Parietal lobe (tissue), 2 donors: ENCODE measurements around the gene TIMM17A. TPM values are rescaled to one million over a fixed set of nuclear protein-coding genes. Genes with fewer than 3 reads are reported as not detected.

ENCODE experiments used
- small RNA-seq: library from RNA; depleted of rRNA; stranded (forward); fragments of <200 nt; gene quantifications from one replicate; pipeline ENCODE3, GENCODE V24; 2014; ENCODE audit warnings: low replicate concordance
- total RNA-seq: library from RNA; depleted of rRNA; stranded (reverse); fragments of >200 nt; gene quantifications from one replicate; pipeline ENCODE4 v1.2.3, GENCODE V29; 2014

Gene TIMM17A
- 41.3 TPM for total RNA-seq

DNA sequence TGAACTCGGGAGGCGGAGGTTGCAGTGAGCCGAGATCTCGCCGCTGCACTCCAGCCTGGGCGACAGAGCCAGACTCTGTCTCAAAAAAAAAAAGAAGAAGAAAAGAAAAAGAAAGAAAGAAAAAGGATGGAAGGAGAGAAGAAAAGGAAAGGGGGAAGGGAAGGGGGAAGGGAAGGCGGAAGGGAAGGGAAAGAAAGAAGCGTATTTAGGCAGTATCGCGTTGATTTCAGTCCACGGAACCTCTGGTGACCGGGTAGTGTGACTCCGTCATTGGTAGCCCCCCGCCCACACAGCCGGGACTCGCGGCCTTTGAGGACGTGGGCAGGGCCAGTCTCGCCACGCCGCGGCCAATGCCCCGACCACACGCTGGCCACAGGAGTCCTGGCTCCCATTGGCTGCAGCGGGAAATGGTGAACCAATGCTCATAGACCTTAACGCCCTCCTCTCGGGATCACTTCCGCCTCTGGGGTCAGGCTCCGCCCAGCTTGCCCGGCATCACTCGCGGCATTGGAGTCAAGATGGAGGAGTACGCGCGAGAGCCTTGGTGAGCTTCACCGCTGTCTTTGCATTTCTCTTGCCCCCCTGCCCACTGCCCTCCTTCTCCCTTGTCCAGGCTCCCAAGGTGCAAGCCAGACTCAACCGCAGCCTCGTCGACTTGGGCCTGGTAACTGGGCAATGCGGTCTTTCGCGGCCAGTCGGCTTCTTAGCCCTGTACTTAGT lies at the start of gene TIMM17A:
TIMM17A (plus strand) TSS at position 495 of the 720 bp plus-strand sequence; CDS start at position 519, 24 bp downstream.

GRCh38 chr1:201946224-201946908 lies 8.9 kb upstream of the TIMM17A start, which contains the start of gene LMOD1:
TSS of gene LMOD1 (minus strand) at chr1:201946548. CDS start at chr1:201946340, 208 bp downstream.

GRCh38 chr1:201982623-201983379 lies 27.5 kb downstream of the TIMM17A start, which contains the start of gene RNPEP:
TSS of gene RNPEP (plus strand) at chr1:201982648. CDS start at chr1:201982667, 19 bp downstream.

DNA sequence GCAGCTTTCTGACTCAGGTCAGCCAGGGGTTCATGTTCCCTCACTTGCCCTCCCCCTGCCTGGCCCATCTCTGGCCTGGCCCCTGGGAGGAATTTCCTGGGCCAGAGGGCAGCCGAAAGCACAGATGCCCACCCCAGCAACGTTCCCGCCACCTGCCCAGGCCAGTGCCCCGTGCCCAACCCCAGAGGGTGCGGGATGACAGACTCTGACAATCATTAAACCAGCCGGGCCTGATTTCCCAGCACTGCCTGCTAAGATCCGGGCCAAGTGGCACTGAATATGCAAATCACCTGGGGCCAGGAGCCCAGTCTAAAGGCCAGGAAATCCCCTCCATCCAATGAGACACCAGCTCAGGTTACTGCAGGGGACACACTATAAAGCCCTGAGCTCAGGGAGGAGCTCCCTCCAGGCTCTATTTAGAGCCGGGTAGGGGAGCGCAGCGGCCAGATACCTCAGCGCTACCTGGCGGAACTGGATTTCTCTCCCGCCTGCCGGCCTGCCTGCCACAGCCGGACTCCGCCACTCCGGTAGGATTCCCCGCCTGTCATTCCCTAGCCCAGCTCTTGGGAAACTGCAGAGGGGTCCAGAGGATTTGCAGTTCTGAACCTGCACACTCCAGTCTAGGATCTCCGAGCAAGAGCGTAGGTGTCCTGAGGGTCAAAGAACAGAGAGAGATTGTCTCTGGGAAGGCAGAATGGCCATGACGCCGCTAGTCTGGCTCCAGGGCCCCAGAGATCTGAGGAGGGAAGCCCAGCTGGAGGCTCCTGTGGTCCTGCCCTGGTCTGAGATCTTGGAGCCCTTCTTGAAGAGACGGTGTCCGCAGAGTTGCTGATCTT lies 55.1 kb downstream of the TIMM17A start, which contains the start of gene ELF3:
ELF3 (plus strand) TSS at position 408 of the 836 bp plus-strand sequence. CDS start 550 bp downstream, outside the sequence.

Small RNAs within 50 kb of the gene (small RNA-seq; reads per million reads assigned to genes)
- gene MIR6740: not detected
- not detected for gene RF00156

Other genes starting within 250 kb of the TIMM17A start
- gene IPO9, start 126.3 kb upstream of the TIMM17A start, total RNA-seq: 61.3 TPM
- gene SHISA4, start 66.6 kb upstream of the TIMM17A start, total RNA-seq: 15.7 TPM
- 0.31 TPM for gene LMOD1, start 9.0 kb upstream of the TIMM17A start, total RNA-seq
- gene RNPEP, start 27.1 kb downstream of the TIMM17A start, total RNA-seq: 13.1 TPM
- 0.31 TPM for gene ELF3, start 55.1 kb downstream of the TIMM17A start, total RNA-seq
- gene GPR37L1, start 167.4 kb downstream of the TIMM17A start, total RNA-seq: 0.63 TPM
- gene ARL8A, start 189.2 kb downstream of the TIMM17A start, total RNA-seq: 77.9 TPM
- not detected for gene PTPN7, start 205.1 kb downstream of the TIMM17A start, total RNA-seq
- gene LGR6, start 238.3 kb downstream of the TIMM17A start, total RNA-seq: 1.3 TPM